HPDE6-E6E7 (cell line): ENCODE results near the gene HASPIN.
"Not testable (repeated sequence)": the region's sequence is repeated elsewhere in the genome, so short reads cannot be mapped to it uniquely, and the experiment has no call there.

Source experiments
- DNase-seq: peaks from one replicate; pipeline ENCODE4 v3.0.0; 2011; ENCODE audit warnings: missing footprints; ENCODE audit errors: extremely low spot score

The HASPIN gene

DNA sequence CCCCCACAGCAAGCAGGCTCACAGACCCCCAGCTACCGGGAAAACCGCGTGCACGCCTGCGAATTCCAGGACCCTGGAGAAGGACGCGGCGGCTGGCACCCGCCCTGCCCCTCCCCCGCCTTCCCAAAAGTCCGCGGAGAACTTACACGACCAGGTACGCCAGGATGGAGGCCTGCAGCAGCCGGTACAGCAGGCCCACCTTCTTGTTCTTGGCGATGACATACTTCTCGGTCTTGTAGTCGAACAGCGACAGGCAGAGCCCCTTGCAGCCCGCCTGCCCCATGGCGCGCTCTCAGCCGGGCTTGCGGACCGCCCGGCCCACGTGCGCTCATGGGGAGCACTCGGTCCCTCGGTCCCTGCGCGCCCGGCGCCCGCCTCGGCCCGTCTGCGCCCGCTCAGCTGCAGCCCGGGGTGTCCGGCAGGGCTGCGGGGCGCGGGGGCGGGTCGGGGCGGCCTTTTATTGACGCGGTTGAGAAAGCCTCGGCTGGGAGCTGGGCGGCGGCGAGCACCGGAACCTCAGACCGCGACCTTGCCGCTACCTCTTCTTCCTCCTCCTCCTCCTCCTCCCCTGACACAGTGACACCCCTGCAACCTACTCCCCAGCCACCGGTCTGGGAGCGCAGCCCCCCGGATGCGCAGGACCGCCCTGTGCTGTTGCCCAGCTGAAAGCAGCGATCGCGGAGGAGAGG lies 27.8 kb upstream of the HASPIN start, which contains the start of gene P2RX5:
TSS of gene P2RX5 (minus strand) at position 433 of the 689 bp plus-strand sequence. CDS start at position 283, 150 bp downstream.
- no peak for DNase-seq

DNA sequence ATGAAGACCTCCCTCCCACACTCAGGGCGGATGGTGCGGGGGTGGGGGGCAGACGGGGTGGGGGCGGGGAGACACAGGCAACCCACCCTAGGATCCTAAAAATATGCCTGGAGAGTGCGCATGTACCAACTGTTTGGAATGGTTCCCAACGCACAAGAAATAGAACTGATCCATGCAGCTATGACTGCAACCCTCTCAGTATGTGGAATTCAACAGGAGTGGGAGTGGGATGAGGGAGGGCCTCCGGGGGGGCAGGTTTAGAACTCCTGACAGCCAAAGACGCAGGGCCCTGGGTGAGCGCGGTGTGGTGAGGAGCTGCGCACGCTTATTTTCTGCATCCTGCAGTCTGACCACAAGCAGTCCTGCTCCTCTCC lies 26.6 kb upstream of the HASPIN start:
- no peak for DNase-seq

DNA sequence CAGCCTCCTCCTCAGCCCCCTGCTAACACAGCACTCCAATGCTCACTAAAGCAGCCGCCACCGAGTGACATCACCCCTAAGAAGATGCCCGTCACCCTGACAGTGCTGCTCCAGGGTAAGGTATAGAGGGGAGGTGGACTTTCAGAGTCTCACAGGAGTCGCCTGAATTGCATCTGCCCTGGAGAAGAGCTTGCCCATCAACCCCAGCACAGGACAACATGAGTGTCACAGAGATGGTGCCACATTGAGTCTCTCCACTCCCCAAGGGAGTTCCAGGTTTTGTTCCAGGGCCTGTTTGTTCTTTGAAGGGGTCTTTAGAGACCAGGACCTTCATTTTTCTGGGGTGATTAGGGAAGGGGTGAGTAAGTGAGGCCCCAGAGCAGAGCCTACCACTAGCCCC lies 25.6 kb upstream of the HASPIN start:
- no peak for DNase-seq

DNA sequence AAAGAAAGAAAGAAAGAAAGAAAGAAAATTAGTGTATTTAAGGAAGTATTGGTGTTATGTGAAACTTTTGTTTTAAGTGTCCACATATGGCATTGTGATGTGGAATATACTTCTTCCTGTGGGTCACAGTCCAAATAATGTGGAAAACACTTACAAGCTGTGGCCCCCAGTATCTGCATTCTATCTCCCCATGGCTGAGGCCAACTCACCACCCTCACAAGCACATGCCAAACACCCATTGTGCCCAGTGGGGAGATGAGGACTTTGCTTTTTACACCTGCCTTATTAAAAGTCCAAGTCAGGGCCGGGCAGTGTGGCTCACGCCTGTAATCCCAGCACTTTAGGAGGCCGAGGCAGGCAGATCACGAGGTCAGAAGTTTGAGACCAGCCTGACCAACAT lies 23.8 kb upstream of the HASPIN start:
- no peak for DNase-seq

DNA sequence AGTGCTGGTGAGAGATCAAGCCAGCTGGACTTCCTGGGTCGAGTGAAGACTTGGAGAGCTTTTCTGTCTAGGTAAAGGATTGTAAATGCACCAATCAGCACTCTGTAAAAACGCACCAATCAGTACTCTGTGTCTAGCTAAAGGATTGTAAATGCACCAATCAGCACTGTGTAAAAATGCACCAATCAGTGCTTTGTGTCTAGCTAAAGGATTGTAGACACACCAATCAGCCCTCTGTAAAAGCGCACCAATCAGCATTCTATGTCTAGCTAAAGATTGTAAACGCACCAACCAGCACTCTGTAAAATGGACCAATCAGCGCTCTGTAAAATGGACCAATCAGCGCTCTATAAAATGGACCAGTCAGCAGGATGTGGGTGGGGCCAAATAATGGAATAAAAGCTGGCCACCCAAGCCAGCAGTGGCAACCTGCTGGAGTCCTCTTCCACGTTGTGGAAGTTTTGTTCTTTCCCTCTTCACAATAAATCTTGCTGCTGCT lies 21.6 kb upstream of the HASPIN start:
- not testable (repeated sequence) for DNase-seq

DNA sequence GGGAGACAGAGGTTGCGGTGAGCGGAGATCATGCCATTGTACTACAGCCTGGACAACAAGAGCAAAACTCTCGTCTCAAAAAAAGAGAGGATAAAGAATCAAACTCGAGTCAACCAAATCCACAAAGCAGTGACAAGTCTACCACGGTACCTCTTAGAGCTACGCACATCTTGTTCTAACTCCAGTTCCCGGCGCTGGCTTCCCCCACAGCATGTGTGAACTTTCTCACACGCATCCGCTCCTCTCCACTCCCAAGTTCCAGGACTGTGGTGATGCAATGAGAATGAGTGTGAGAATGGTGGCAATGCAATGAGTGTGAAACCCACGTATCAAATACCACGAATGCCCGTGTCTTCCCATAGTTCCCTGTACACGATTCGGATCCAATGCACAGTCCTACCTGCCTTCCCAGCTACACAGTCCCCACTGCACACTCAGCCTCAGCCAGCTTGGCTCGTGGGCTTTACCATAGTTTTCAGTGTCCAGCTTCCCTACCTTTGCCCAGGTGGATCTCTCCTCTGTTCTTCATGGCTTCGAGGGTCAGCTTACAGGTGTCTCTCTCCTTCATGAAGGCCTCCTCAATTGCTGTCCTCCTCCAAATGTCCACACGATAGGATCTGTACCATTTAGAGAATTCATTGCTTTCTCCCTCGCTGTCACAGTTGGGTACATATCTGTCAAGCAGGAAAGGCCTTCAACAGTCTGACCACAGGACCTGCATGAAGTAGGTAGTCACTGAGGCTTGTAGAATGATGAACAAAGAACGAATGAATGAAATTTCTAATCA lies 18.6 kb upstream of the HASPIN start:
- no peak for DNase-seq

DNA sequence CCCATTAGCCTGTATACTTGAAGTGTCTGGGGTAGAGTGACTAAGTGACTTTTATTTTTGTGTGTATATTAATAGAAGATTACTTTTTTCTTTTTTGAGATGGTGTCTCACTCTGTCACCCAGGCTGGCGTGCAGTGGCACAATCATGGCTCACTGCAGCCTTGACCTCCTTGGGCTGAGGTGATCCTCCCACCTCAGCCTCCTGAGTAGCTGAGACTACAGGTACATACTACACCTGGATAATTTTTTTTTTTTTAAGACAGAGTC lies 18.1 kb upstream of the HASPIN start:
- not testable (repeated sequence) for DNase-seq

DNA sequence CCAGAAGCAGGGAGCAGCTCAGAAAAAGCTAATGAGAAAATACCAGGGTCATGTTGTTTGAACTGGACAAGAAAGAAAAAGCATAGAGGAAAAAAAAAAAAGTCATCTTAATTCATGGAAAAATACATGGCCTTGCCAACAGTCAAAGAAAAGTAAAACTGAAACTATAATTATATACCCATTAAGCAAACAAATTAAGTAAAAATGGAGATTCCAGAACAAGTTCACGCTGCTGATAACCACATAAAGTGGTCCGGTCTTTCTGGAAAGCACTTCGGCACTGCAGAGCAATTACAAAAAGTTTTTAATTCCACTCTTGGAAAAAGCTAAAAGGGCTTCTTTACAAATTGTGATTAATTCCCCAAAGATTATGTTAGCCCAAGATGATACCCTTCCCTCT lies 15.3 kb upstream of the HASPIN start:
- DNase-seq: no peak

DNA sequence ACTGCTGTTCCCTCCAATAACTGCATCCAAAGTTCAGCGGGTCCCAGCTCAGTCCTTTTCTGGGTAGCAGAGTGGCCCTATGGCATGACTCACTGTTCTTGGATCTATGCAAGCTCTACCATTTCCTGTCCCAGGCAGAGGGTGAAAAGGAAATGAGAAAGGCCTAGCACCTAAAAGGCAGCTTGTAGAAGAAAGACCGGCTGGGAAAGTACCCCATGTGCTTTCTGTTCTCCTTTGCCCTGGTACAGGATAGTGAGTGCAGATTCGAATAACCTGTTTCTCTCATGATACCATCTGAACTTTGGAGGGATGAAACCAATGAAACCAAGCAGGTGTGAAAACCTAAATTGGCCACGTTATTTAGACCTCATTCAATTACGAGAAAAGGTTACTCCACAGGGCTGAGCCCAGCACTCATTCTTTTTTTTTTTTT lies 12.7 kb upstream of the HASPIN start:
- no peak for DNase-seq

DNA sequence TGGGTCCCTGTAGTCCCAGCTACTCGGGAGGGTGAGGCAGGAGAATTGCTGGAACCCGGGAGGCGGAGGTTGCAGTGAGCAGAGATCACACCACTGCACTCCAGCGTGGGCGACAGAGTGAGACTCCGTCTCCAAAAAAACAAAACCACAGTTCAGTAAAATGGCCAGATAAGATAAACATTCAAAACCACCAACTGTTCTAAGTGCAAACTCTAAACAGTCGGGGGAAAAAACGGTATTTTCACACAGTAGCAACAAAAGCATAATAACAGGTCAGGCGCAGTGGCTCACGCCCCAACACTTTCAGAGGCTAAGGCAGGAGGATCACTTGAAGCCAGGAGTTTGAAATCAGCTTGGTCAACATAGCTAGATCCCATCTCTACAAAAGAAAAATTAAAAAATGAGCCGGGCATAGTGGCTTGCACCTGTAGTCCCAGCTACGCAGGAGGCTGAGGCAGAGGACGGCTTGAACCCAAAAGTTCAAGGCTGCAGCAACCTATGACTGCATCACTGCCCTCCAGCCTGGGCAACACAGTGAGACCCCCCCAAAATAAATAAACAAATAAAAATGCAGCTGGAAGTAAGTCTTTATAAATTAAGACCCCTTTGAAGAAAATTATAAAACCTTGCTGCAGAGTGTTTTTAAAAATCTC lies 10.8 kb upstream of the HASPIN start:
- no peak for DNase-seq

DNA sequence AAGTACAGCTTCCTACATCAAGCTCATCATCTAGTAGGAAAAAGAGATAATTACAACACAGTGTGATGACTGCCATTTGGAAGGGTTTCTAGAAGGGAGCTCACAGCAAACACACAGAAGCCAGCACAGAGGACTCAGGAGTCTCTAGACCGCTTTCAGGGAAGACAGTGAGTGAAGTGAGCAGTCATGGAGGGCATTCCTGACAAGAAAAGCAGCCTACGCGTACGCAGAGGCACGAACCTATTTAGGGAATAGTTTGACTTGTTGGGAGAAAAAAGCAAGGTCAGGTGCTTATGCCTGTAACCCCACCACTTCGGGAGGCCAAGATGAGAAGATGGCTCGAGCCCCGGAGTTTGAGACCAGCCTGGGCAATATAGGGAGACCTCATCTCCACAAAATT lies 8.4 kb upstream of the HASPIN start:
- DNase-seq: no peak

DNA sequence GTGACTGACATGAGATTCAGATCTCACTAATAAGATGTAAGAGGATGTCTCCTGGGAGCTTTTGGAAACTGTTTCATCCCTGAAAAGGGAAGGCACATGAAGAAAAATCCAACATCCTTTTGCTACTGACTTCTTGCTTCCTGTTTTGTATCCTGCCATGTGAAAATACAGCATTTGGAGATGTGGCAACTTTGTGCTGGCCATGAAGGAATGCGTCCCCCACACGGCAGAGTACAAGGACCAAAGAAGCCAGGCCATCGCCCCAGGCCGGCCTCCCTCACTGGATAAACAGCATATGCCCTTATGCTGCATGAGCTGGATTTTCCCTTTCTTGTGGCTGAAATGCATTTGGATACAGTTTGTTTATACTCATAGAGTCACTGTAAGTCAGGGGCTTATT lies 5.5 kb upstream of the HASPIN start:
- no peak for DNase-seq

DNA sequence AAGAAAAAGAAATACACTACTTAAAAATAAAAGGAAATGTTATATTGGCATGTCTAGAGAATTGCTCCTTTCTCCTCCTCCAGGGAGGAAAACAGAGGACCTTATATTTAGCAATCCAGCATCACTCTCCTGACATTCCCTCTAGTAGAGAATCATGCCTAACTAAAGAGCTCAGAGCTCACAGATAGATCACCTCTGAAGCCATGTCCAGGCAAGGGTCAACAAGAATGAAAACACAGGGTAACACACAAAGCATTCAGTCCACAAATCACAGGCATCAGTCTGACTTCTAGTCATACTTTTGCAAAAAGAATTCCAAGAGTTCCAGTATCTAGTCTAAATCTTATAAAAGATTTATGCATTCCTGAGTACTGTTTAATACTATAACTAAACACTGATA lies 4.4 kb upstream of the HASPIN start:
- no peak for DNase-seq

DNA sequence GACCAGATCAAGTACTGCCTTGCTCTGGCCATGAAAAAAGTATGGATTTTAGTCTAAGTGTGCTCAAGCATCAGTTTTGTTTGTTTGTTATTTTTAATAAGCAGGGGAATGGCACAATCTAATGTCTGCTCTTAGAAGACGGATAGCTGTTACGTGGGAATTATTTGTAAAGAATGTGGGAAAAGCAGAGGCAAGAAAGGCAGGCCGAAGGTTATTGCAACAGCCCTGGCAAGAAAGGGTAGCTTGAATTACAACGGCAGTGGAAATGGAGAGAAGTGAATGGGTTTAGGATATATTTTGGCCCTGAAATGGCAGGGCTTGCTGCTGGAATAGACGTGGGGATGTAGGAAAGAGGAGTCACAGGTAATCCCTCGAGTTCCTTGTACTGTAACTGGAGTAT lies 987 bp upstream of the HASPIN start:
- no peak for DNase-seq

DNA sequence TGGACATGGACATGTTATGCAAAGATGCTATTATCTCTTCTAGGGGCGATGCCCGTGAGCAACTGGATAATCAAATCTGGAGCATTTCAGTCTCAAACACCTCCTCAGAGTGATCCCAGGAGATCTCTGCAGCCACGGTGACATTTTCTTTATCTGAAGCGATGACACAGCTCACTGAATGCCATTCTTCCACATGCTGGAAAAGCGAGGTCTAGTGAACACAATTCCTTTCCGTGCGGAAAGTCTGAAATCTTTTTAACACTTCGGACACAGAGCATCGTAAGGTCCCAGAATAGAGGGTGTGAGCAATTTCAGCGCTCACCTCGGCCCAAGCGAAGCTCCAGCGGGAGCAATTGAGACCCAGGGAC lies 531 bp upstream of the HASPIN start:
- no peak for DNase-seq

DNA sequence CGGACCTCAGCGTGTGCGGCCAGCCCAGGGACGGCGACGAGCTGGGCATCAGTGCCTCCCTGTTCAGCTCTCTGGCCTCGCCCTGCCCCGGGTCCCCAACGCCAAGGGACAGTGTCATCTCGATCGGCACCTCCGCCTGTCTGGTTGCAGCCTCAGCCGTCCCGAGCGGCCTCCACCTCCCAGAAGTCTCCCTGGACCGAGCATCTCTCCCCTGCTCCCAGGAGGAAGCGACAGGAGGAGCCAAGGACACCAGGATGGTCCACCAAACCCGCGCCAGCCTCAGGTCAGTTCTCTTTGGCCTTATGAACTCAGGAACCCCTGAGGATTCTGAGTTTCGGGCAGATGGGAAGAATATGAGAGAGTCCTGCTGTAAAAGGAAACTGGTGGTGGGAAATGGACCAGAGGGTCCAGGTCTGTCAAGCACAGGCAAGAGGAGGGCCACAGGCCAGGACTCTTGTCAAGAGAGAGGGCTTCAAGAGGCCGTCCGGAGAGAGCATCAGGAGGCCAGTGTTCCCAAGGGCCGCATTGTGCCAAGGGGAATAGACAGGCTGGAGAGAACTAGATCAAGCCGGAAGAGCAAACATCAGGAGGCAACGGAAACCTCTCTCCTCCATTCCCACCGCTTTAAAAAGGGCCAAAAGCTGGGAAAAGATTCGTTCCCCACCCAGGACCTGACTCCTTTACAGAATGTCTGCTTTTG lies 825 bp downstream of the HASPIN start:
- DNase-seq: no peak

DNA sequence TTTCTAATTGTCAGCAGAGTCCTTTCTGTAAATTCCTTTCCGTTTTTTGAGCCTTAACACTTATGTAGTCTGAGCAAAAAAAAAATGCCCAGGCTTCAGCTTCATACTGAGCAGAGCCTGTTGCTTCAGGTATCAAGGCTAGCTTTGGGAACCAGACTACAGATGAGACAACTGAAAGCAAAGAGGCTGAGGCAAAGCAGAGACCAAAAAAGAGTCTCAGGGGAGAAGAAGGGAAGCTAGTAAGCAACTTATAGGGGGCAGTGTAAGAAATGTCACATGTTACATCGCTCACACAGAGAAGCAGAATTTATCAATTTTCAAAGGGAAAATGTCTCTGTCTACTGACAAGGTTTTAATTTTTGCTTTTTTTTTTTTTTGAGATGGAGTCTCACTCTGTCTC lies 3.3 kb downstream of the HASPIN start:
- DNase-seq: no peak

DNA sequence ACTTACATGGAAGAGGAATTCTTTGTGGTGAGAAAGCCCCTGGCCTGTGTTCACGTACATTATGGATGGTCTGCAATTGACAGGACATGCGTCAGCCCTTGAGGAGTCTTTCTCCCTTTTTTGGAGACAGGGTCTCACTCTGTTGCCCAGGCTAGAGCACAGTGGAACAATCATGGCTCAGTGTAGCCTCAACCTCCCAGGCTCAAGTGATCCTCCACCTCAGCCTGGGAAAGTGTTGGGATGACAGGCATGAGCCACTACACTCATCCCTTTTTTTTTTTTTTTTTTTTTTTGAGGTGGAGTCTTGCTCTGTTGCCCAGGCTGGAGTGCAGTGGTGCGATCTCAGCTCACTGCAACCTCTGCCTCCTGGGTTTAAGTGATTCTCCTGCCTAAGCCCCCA lies 4.4 kb downstream of the HASPIN start:
- DNase-seq: not testable (repeated sequence)

DNA sequence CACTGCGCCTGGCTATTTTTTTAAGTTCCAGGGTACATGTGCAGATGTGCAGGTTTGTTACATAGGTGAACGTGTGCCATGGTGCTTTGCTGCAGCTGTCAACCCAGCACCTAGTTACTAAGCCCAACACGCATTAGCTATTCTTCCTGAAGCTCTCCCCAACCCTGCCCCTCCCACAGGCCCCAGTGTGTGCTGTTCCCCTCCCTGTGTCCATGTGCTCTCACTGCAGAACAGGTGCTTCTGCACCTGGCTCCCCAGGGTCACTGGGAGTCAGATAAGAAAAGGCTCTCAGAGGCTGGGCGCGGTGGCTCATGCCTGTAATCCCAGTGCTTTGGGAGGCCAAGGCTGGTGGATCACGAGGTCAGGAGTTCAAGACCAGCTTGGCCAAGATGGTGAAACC lies 6.2 kb downstream of the HASPIN start:
- no peak for DNase-seq

DNA sequence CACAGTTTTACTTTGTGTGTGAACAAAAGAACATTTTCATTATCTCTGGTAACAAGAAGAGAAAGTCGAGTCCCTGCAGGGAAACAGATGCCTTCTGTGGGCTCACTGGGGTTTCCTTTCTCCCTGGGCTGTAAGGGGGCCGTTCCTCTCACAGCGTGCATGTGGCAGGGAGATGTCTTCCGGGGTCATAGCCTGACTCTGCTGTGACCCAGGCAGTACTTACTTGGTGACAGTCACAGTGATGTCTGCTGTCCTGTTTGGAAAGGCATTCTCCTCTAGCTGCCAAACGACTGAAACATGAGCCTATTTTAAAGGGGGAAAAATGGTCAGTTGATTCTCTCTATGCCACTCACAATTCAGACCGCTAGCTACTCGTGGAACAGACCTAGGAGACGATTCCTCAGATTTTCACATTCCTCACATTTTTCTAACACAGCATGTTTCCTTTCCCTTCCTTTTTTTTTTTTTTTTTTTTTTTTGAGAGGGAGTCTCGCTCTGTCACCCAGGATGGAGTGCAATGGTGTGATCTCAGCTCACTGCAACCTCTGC lies 7.3 kb downstream of the HASPIN start:
- DNase-seq: no peak

DNA sequence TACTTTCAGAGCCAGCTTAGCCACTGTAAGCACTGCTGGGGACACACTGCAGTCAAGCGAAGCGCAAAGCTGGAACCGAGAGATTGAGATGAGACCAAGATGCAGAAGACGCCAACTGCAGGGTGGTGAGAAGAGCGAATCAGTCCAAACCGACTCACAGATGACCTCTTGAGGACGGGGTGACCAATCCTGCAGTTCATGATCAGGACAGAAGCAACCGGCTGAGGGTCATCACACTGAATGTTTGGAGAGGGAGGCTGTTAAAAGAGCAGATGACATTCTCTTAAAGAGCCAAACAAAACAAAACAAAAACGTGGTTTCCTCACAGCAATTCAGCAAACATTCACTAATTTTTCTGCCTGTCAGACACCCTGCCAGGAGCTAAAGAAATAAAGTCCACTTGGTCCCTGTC lies 8.5 kb downstream of the HASPIN start:
- no peak for DNase-seq

DNA sequence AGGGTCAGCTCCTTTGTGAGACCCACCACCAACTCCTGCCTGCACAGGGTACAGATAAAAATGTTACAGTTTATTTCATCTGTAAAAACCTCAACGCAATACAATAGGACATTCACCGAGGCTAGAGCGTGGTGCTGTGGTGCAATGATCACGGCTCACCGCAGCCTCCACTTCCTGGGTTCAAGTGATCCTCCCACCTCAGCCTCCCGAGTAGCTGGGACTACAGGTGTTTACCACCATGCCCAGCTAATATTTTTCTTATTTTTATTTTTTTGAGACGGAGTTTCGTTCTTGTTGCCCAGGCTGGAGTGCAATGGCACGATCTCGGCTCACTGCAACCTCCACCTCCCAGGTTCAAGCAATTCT lies 11.2 kb downstream of the HASPIN start:
- not testable (repeated sequence) for DNase-seq
